LNCAP (cell line): ENCODE results near the gene FLT3.
A peak's percentile ranks its signal among the peaks of the same experiment; 100 is the strongest.

Experiments used
- CTCF ChIP-seq: fragments of 450-650 bp; IDR thresholded peaks from 2 replicates; pipeline ENCODE4 v1.5.1; 2017; ENCODE audit warnings: mild to moderate bottlenecking

Gene FLT3

GRCh38 chr13:28093881-28094280 is 6.5 kb downstream of the FLT3 start:
- no peak for TF ChIP-seq CTCF

- no peak for TF ChIP-seq CTCF
These were observed 7.9 kb downstream of the FLT3 start for GRCh38 chr13:28092431-28092830.

- no peak for TF ChIP-seq CTCF
These were observed 11.3 kb downstream of the FLT3 start for GRCh38 chr13:28089065-28089464.

- no peak for TF ChIP-seq CTCF
These were observed 23.1 kb downstream of the FLT3 start for GRCh38 chr13:28077231-28077630.

GRCh38 chr13:28071424-28071823 is 29.0 kb downstream of the FLT3 start:
- TF ChIP-seq CTCF, result no peak

GRCh38 chr13:28067491-28067890 is 32.9 kb downstream of the FLT3 start:
- TF ChIP-seq CTCF, result no peak

- peak; percentile 55 for TF ChIP-seq CTCF
These were observed 41.3 kb downstream of the FLT3 start for GRCh38 chr13:28058866-28059613.
